ENCODE data around the gene MRPS18C.

GRCh38 chr4:83489711-83490326, 34.0 kb downstream of the MRPS18C start:
- TF ChIP-seq, protein P1, sequence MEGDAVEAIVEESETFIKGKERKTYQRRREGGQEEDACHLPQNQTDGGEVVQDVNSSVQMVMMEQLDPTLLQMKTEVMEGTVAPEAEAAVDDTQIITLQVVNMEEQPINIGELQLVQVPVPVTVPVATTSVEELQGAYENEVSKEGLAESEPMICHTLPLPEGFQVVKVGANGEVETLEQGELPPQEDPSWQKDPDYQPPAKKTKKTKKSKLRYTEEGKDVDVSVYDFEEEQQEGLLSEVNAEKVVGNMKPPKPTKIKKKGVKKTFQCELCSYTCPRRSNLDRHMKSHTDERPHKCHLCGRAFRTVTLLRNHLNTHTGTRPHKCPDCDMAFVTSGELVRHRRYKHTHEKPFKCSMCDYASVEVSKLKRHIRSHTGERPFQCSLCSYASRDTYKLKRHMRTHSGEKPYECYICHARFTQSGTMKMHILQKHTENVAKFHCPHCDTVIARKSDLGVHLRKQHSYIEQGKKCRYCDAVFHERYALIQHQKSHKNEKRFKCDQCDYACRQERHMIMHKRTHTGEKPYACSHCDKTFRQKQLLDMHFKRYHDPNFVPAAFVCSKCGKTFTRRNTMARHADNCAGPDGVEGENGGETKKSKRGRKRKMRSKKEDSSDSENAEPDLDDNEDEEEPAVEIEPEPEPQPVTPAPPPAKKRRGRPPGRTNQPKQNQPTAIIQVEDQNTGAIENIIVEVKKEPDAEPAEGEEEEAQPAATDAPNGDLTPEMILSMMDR (IDR thresholded peaks at IDR 0.05): no peak
- no peak for TF ChIP-seq POLR2A (IDR thresholded peaks at IDR 0.05)
